AG04450 (cell line): ENCODE data around the gene CCDC184. TPM values are rescaled to one million over a fixed set of nuclear protein-coding genes. Genes with fewer than 3 reads are reported as not detected.

Experiments
- CTCF ChIA-PET: fragments of 300-600, 350-600 bp; formaldehyde crosslinking; extraction: SDS; loops from one replicate; lab custom pipeline; 2022; ENCODE audit warnings: antibody characterized with exemption, inconsistent platforms; lab: Charles Lee
- POLR2A ChIA-PET: fragments of 350-600 bp; formaldehyde crosslinking; extraction: SDS; loops from one replicate; lab custom pipeline; 2021; ENCODE audit warnings: antibody characterized with exemption, inconsistent platforms; lab: Yijun Ruan, JAX
- DNase-seq: peaks from one replicate; pipeline ENCODE4 v3.0.0-alpha.2; 2011; ENCODE audit warnings: low read depth, low spot score
- H3K27ac ChIP-seq: one replicate; pipeline ENCODE4 v1.5.1; 2012; ENCODE audit warnings: low read depth, low read length, control low read depth
- H3K27me3 ChIP-seq: one replicate; pipeline ENCODE4 v1.6.0; 2012; ENCODE audit warnings: low read length; ENCODE audit not compliant: control insufficient read depth, insufficient read depth
- H3K4me3 ChIP-seq: 2 replicates; pipeline ENCODE4 v1.5.1; 2011; ENCODE audit warnings: mild to moderate bottlenecking, low read depth, low read length, control low read depth
- H3K9me3 ChIP-seq: 2 replicates; pipeline ENCODE4 v1.5.1; 2012; ENCODE audit warnings: low read length; ENCODE audit not compliant: control insufficient read depth, insufficient read depth
- CTCF ChIP-seq: IDR thresholded peaks from 2 replicates; pipeline ENCODE4 v1.5.1; 2011; ENCODE audit warnings: low read depth, low read length, control low read depth, inconsistent platforms
- polyA plus RNA-seq: library from polyadenylated mRNA; depleted of rRNA; stranded (reverse); fragments of >200 nt; gene quantifications from 2 replicates; pipeline ENCODE4 v1.2.3, GENCODE V29; 2011

CCDC184 gene
- polyA plus RNA-seq, 1 experiment = 0.24 TPM

DNA sequence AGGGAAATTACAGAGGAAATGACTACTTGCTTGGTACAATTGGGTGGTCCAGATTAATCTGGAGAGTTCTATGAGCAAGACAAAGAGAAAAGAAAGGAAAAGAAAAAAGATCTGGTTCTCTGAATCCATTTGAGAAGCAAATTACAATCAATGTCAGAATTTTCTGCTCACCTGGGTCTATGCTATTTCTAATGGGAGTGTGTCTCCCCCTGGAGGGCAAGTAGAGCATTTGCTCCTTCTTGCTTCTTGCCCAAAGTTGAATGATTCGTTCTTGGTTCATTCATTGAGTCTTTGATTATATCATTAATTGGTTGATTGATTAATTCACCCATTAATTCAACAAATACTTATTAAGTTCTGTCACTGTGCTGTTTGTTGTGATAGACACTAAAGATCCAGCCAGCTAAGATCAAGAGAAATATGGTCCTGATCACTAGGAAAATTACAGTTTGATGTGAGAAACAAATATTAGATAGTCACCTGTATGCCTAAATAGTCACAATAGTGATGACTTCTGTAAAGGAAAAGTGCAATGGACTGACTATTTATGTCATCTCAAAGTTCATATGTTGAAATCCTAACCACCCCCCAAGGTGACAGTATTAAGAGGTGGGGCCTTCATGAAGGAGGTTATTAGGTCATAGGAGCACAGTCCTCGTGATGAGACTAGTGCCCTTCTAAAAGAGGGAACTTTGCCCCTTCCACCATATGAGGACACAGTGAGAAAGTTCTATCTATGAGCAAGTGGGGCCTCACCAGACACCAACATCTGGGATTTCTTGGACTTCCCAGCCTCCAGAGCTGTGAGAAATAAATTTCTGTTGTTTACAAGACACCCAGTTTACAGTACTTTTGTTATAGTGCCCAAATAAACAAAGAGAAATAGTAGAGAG, 18.1 kb upstream of the CCDC184 start:
- CTCF ChIA-PET = interaction anchor here (0.6 to 4.1 kb wide), 21 partner anchors 9 to 453 kb away, joined by 3 to 24 read pairs (median 4); no protein-coding TSS in a partner anchor
- Histone ChIP-seq H3K27ac (no peak overlapping the region), H3K27me3 (no peaks in the 10 kb centered on the region), H3K9me3 (no peaks in the 10 kb centered on the region), H3K4me3 (no peak overlapping the region)
- POLR2A ChIA-PET = no interaction called here
- DNase-seq = peak; percentile 30
- peak; percentile 98 for TF ChIP-seq CTCF

DNA sequence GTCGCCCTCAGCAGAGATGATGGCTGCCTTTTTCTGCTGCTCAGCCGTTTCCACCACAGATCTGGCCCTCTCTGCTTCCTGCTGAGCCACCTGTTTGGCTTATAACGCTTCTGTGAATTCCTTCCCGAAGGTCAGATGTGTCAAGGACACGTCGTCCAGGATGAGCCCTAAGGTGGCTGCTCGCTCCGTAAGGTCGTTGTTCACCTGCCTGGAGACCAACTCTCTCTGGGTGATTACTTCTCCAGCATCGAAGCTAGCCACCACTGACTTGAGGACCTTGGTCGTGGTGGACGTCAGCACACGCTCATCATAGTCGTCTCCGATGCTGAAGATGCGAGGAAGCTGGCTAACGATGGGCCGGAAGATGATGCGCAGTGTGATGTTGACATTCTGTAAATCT, 14.4 kb upstream of the CCDC184 start:
- H3K9me3 ChIP-seq = no peaks in the 10 kb centered on the region
- H3K27ac ChIP-seq = no peak overlapping the region
- H3K27me3 ChIP-seq = no peaks in the 10 kb centered on the region
- POLR2A ChIA-PET = no interaction called here
- no peak for TF ChIP-seq CTCF
- no peak for DNase-seq
- H3K4me3 ChIP-seq = no peak overlapping the region
- CTCF ChIA-PET = interaction anchor here (1.5 to 1.8 kb wide), 2 partner anchors 107 to 449 kb away, joined by 3 to 5 read pairs; no protein-coding TSS in a partner anchor

DNA sequence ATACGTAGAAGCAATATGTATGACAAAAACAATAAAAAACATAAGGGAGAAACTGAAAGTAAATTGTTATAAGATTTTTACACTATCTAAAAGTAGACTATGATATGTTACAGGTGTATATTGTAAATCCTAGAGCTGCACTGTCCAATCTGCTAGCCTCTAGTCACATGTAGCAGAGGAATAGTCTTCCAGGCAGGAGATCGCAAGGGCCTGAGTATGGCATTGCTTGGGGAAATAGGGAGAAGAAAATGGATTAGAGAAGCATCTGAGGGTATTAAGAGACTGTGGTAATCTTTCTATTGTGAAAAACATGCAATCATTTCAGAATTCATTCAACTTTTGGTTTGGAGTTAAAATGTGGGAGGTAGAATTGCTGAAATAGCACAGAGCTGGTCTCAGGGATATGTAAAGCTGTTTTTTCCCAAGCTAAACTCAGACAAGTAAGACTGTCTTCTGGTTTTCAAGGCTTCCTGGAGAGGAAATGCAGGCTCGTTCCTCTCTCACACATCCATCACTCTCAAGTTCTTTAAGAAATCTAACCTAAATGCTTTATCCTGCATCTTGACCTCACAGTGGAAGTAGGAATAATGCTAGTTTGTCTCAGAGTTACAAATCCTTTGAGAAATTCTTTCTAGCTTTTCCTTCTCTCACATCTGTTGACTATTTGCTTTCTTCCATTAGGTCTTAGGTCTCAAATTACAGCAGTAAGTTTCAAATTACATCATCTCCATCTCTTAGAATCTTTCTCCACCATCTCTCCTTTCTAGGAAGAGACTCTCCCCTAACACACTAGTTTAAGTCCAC, 7.6 kb upstream of the CCDC184 start:
- DNase-seq = no peak
- TF ChIP-seq CTCF = no peak
- ChIA-PET POLR2A (no interaction called here), CTCF (interaction anchor here (0.9 to 3.7 kb wide), 5 partner anchors 10 to 442 kb away, joined by 3 to 18 read pairs (median 5); partner anchors contain the start of gene ASB8)
- Histone ChIP-seq H3K27ac (no peak overlapping the region), H3K27me3 (peaks cover 33% of the 10 kb centered on the region), H3K4me3 (no peak overlapping the region), H3K9me3 (no peaks in the 10 kb centered on the region)

- TF ChIP-seq CTCF = no peak
- Histone ChIP-seq H3K27me3 (peaks cover 38% of the 10 kb centered on the region), H3K27ac (no peak overlapping the region), H3K4me3 (no peak overlapping the region), H3K9me3 (no peaks in the 10 kb centered on the region)
- DNase-seq = no peak
- POLR2A ChIA-PET = no interaction called here
- CTCF ChIA-PET = interaction anchor here (1.7 to 3.7 kb wide), 3 partner anchors 11 to 442 kb away, joined by 4 to 18 read pairs (median 13); no protein-coding TSS in a partner anchor
Measured at GRCh38 chr12:48176417-48176751, 7.1 kb upstream of the CCDC184 start.
